GM19468 (cell line): ENCODE data around the gene SCLT1.

Experiments used
- ATAC-seq: cut with Tn5 transposase; IDR thresholded peaks from one replicate; pipeline ENCODE4 v1.9.1; 2021; ENCODE audit warnings: mild to moderate bottlenecking, moderate library complexity, moderate number of reproducible peaks; ENCODE audit not compliant: unreplicated experiment; ENCODE audit errors: extremely low read depth

Gene SCLT1

GRCh38 chr4:128974136-128974581, 119.2 kb downstream of the SCLT1 start:
- no peak for ATAC-seq

DNA sequence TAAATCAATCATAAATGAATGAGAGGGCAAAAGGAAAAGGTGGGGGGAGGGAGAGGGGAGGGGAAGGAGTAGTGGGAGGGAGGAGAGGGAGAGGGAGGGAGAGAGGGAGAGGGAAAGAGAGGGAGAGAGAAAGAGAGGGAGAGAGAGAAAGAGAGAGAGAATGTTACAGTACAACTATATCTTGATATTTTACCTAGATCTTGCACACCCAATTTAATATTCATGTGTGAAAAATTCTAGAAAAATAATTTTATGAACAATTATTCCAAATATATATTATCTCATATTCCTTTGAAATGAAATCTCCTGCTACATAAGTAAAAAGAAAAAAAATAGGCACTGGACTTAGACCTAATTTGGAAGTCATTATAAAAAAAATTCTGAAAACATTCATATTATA, 120.0 kb downstream of the SCLT1 start:
- ATAC-seq: no peak

- ATAC-seq: no peak
Observed at GRCh38 chr4:128961405-128961804, 131.9 kb downstream of the SCLT1 start.

DNA sequence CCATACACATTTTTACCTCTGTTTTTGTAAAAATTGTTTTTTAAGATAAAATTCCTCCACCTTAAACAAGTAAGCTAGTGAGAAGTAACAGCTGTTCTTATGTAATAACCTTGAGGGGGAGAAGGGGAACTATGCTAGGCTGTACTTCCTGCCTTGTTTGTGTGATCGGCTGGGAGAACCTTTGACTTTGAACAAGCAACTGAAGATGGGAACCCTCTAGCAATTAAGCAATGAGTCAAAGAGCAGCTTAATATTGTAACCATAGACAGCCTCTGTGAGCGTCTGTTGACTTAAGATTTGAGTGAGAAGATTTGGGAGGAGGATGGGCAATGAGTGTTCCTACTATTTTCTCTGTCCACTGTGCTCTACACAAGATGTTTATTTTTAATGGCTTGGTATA, 135.1 kb downstream of the SCLT1 start:
- ATAC-seq: peak; percentile 40

DNA sequence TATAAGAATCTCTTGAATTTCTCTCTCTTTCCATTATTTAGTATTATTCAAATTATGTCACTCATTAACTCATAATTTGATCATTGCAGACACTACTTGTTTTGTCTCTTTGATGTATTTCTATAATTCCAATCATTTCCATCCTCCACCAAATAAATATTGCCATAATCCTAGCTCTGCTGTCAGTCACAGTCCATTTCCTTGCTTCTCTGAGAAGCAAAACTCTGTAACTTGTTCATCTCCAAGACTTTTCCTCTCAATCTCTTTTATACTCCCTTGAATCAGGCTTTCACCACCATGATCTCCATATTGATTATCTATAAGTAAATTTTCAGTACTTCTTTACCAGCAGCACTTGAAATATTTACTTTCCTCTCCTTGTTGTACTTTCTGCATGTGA, 135.9 kb downstream of the SCLT1 start:
- ATAC-seq: no peak

DNA sequence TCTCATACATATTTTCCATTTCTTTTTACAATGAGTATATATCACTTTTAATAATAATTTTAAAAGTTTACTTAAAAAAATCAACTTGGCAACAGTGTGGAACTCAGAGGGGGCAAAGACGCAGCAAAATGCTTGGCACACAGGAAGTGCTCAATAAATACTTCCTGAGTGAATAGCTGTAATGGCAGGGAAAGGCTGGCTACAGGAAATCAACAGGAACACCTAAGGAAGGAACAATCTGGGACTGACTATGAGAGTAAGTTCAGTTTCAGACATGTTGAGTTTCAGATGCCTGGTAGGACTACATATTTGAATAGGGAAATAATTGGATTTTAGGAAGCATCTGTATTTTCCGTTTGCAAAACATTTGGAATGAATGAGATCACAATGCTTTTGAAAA, 137.6 kb downstream of the SCLT1 start:
- no peak for ATAC-seq

DNA sequence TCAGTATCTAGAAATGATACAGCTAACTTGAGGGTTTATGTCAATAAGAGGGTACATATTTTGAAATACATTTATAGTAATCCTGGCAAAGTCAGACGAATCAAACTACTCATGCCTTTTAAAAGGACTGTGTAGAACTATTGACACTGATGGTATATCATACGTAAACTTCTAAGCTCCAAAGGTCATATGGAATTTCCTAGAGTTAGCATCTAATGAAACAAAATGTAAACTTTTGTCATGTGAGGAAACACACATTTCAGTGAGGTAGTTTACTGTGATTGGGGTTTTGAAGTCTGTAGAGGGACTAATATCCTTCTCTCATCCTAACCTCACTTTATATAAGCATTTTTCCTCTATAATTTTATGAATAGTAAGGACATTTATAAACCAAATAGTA, 138.4 kb downstream of the SCLT1 start:
- no peak for ATAC-seq

DNA sequence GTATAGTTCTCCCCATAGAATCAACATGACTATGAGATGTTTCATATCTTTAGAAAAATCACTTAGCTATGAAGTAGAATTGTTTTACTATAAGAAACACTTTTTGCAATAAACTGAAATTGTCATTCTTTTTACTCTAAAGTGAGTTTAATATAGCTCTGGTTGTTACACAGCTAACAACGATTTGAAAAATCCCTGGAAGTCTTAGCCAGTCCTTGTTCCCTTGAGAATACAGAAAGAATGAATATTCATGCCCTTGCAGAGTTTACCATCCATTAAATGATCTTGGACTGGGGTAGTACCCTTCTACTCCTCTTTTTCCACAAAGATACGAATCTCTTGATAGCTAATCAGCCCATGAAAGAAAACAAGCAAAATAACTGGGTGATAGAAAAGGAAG, 142.0 kb downstream of the SCLT1 start:
- no peak for ATAC-seq

GRCh38 chr4:128950796-128951195, 142.5 kb downstream of the SCLT1 start:
- no peak for ATAC-seq

DNA sequence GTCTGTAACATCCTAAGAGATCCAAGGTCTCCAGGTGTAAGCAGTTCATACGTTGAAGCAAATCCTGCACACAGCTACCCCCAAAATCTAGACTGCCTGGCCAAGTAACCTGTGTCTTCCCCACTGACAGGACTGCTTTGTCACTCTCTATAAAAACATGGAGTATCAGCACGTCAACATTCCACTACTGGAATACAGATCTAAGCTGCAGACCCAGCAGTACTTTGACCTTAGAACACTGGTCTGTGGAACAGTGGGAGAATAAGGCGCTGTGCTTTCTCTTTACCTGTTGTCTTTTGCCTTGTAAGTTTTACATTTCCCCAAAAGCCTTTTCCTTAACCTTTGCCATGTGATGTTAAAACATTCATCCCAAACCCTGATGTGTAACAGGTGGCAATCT, 146.4 kb downstream of the SCLT1 start:
- no peak for ATAC-seq

- ATAC-seq: no peak
Observed at GRCh38 chr4:128942607-128943006, 150.7 kb downstream of the SCLT1 start.

DNA sequence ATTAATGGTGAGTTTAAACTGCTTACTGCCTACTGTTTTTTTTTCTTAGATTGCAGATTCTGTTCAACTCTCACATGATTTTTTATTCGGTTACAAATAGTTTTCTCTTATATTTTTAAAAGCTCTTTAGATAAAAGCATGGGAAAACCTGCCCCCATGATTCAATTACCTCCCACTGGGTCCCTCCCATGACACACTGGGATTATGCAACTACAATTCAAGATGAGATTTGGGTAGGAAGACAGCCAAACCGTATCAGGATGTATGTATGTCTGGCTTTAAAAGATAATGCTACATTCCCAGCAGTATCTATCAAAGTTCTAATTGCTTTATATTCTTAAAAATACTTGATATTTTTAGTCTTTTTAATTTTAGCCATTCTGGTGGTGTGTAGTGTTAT, 152.4 kb downstream of the SCLT1 start:
- ATAC-seq: no peak

DNA sequence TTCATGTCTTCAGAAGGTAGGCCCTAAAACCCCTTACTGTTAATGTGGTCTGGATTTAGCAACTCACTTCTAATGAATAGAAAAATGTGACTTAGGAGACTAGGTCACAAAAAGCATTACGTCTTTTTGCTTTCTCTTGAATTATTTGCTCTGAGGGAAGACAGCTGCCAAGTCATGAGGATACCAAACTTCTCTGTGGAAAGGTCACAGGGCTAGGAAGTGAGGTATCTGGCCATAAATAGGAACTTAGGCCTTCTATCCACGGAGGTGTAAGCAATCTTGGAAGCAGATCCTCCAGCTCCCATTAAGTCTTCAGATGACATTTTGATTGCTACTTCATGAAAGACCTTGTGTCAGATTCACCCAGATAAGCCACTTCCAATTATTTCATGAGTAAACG, 163.3 kb downstream of the SCLT1 start:
- ATAC-seq: no peak

DNA sequence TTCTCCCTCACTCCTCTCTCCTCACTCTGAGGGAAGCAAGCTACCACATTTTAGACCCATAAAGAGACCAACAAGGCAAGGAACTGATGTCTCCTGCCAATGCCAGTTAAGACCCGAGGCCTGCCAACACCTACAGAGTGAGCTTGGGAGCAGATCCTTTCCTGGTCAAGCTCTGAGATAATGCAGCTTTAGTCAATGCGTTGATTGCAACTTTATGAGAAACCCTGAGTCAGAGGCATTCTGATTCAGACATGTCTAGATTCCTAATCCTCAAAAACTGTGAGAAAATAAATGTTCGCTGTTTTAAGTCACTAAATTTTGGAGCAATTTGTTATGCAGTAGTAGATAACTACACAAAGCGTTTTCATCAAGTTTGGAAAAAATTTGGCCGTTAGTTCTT, 168.4 kb downstream of the SCLT1 start:
- ATAC-seq: no peak

DNA sequence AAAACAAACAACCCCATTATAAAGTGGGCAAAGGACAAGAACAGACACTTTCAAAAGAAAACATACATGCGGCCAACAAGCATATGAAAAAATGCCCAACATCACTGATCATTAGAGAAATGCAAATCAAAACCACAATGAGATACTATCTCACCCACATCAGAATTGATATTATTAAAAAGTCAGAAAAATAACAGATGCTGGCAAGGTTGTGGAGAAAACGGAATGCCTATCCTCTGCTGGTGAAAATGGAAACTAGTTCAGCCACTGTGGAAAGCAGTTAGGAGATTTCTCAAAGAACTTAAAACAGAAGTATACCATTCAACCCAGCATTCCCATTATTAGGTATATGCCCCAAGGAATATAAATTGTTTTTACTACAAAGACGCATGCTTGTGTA, 171.4 kb downstream of the SCLT1 start:
- ATAC-seq: no peak

- ATAC-seq: peak; percentile 41
Observed at GRCh38 chr4:128917781-128918180, 175.6 kb downstream of the SCLT1 start.

GRCh38 chr4:128916832-128917231, 176.5 kb downstream of the SCLT1 start:
- peak; percentile 59 for ATAC-seq

DNA sequence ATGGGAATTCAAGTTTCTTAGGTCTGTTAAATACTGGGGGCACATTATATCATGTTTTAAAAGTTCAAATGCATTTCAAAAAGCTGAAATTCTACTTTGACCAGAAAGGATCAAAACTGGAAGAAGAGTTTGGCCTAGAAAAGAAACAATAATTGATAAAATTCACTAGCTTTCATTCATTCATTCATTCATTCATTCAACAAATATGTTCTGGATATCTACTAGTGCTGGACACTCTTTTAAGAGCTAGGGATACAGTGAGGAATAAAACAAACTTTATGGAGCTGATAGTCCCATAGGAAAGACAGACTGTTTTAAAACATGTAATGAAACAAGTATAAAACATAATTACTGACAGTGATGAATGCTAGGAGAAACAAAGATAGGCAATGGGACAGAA, 177.8 kb downstream of the SCLT1 start:
- no peak for ATAC-seq

DNA sequence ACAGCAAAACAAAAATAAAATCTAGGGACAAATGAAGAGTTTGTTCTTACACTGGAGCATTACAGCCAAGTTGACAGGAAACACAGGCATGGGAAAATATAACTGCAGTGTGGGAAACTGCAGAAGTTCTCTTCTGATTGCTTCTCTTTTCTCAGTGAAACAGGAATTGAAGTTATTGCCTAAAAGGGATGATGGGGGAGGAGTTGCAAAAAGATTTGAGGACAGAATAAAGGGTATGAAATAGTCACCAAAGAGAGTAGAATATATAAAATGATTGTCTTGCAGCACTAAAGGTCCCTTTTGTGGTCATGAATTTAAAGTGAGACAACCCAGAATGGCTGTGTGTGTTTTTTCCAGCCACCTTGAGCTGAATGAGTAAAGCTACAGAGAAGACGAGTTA, 180.1 kb downstream of the SCLT1 start:
- ATAC-seq: no peak

DNA sequence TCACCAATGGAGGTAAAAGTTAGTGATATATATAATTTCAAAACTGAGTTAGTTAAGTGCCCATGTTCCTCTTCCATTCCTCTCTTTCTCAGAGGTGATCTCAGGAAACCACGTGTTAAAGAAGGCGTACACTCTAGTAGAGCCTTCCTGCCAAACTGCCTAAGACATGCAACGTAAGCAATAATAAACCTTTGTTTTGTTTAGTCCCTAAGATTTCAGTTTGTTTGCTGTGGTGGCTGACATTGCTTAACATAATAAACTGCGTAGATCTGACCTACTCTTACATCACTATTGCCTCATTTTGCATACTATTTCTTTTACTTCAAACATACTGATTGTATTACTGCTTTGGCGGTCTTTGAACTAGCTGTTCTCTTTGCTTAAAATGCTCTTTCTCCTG, 184.6 kb downstream of the SCLT1 start:
- no peak for ATAC-seq

DNA sequence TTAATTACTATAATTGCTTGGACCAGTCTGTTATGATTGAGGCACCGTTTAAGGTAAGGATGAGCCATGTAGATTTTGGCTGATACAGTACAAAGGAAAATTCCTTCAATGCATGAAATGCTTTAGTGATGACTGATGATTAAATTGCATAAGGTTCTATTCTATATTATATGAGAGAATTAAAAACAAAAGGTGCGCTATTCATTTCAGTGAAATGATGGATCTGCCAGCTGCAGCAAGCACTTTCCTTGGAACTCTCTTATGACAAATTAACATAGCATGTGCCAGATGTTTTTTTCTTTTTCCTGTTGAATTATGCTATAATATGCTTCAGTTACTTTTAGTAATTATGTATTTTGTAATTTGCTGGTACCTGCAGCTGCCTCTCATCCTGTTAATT, 185.4 kb downstream of the SCLT1 start:
- no peak for ATAC-seq

DNA sequence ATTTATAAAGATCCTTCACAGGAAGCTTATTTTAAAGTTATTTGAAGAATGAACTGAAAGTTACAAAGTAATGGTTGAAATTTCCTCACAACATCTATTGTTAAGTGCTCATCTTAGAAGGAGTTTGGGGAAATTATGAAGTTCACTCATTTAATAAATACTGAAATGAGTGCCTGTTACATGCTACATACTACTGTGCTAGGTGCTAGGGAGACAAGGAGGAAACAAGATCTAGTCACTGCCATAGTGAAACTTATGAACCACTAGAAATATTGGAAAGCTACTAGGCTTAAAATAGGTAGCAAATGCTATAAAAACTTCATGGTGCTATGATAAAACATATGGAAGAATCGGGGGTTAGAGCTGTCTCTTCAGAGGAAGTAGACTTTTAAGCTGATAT, 186.8 kb downstream of the SCLT1 start:
- ATAC-seq: no peak

GRCh38 chr4:128904821-128905220, 188.5 kb downstream of the SCLT1 start:
- ATAC-seq: no peak
